ENCODE results near the gene BMPR2.
"Not testable (repeated sequence)": the region's sequence is repeated elsewhere in the genome, so short reads cannot be mapped to it uniquely, and the experiment has no call there.

Gene BMPR2

DNA sequence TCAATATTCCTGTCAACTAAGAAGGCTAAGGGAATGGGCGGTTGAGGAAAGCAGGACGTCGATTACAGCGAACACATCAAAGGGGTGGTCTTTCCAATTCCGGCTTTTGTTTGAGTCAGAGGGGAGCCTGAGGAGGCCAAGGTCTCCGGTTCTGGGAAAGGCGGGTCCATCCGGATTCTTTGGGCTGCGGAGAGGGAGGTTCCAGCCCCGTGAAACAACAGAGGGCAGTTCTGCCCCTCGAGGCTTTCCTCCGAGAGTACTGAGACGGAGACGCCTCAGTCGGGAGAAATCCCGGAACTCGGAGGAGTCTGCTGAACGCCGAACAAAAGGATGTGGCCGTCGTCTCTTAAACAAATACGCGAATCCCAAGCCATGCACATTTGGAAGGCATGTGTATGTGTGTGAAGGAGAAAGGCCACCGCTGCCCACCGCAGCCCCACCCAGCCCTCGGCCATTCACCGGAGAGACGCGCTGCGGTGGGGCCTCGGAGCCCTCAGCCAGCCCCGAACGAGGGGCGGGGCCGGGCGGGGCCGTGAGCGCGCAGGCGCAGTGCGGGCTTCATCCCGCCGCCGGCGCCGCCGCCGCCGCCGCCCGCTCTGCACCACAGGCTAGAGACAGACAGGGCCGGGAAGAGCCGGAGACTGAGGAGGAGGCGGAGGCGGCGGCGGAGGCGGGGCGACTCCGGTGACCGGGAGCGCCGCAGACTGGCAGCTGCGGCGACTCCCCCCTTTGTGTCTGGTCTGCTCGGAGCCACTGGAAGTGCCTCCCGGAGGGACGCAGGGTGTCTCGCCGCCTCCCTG lies at the start of gene BMPR2:
Gene BMPR2, plus strand, starts transcription at position 719 of the 800 bp plus-strand sequence. CDS start 1,148 bp downstream, outside the sequence.
- DNase-seq (ENCODE audit: low read depth in 2 of 2) = peak; percentile 76 to 80

DNA sequence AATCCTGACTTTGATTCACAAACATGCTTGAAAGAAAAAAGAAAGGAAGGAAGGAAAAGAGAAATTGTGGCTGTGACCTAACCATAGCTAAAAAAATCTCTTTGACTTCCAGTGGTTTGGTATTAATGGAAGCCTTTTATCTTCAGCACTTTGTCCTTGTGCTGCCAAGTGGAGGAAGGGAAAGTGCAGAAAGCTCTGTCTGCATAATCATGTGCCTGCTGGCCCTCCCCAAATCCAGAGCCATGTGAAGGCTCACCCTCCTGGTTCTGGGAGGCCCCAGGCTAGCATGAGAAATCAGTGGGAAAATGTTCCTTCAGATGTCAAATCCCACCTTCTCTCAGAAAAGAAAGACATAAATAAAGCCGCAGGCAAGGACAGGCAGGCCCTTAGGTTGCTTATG lies 48.3 kb upstream of the BMPR2 start:
- DNase-seq (ENCODE audit: low read depth in 2 of 2) = no peak

GRCh38 chr2:202335791-202336467 lies 40.2 kb upstream of the BMPR2 start:
- no peak for DNase-seq (ENCODE audit: low read depth in 2 of 2)

DNA sequence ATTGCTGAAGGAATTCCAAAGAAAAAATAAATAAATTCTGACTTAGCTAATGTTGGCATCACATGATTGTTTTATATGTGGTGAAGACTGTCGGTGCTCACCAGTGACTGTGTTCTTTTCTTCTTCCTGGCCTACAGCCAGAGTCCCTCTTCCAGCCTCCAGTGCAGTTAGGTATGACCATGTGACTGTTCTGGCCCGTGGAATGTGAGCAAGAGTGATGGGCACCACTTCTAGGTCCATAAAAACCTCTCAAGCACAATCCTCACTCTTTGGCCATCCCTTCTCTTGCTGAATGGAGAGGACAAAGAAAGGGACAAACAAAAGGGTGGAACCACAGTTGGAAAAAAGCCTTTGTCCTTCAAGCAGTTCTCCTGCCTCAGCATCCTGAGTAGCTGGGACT lies 39.0 kb upstream of the BMPR2 start:
- no peak for DNase-seq (ENCODE audit: low read depth in 2 of 2)

DNA sequence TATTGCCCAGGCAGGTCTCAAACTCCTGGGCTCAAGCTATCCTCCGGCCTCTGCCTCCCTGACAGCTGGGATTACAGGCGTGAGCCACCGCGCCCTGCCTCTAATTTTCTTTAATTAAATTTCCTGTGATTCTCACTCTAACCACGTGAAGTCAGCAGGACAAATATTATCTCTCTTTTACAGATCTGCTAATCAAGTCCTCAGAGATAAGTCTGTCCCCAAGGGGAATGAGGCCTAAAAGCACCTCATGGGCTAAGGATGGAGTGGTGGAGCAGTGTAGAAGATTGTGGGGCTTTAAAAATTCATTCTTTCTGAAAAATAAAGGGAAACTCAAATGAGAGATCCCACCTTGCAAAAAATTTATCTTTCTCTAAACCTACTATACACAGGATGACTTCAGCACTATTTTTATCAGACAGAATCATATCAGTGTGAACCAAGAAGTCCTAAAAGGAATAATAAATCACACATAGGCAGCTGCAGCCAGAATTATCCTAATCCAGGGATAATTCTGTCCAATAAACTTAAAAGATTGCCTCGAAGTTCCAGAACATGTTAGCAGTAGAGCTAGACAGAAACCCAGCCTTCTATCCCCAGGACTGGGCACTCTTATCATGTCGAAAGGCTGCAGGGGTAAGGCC lies 38.3 kb upstream of the BMPR2 start:
- no peak for DNase-seq (ENCODE audit: low read depth in 2 of 2)

DNA sequence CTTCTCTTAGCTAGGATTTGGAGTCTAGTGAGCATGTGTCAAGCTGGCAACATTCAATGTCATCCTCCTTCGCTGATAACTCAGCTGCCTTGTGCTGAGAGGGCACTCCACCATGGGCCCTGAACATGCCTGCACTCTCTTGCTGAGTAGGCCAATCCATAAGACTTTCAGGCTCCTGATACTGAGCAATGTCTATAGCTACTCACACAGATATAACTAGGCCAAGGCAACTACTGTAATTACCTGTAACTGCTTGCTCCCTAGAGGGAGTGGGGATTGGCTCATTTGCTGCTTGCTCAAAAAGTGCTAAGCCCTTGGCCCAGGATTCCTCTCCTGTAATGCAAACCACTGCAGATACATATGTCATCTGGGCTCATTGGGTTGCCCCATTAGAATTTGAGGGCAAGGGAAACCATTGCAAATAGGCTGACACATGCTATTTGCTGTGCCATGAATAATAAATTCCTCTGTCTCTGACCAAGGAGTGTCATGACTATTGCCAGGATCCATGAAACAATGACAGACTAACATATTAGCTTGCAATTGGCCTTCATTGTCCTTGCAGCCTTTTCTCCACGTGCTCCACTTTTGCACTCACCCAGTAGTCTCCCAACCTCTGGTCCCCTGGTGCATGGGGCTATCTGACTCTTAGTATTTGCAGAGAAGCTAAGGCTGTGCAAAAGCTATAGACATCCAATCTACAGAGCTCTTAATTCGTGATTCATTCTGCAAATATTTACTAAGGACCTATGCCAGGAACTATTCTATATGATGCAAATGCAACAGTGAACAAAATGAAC lies 36.9 kb upstream of the BMPR2 start:
- no peak for DNase-seq (ENCODE audit: low read depth in 2 of 2)

- DNase-seq (ENCODE audit: low read depth in 2 of 2) = no peak
Observed at GRCh38 chr2:202344178-202344577, 31.9 kb upstream of the BMPR2 start.

DNA sequence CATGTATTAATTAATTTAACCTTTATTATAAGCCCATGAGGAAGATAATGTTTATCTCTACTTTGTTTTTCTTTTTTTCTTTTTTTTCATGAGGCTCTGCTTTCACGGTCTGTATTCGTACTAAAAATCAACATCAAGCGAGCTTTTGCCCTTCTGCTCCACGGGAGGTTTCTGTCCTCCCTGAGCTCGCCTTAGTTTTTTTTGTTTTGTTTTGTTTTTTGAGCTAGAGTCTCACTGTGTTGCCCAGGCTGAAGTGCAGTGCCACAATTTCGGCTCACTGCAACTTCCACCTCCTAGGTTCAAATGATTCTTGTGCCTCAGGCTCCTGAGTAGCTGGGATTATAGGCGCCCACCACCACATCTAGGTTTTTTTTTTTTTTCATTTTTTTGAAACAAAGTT lies 29.9 kb upstream of the BMPR2 start:
- DNase-seq (ENCODE audit: low read depth in 2 of 2) = no peak

GRCh38 chr2:202353430-202353829 lies 22.7 kb upstream of the BMPR2 start:
- DNase-seq (ENCODE audit: low read depth in 2 of 2) = no peak

DNA sequence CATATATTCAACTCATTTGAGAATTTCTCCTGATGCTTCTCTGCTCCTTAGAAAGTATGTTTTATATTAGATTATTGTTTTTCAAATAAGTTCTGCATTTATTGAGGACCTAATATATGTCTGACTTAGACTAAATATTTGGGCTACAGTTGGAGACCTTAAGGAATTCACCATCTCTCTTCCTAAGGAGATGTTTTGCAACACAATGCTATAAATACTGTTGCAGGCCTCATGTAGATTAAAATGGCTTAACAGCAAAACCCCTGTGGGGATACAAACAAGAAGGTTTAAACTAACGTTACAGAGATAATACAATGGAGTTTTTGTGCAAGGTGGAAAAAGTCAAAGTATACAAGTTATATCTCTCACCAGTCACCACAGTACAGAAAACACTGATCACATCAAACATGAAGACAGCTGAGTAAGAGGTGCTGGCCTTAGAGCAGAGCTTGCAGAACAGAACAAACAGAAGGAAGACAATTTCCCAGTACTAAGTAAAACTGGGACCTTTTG lies 20.1 kb upstream of the BMPR2 start:
- no peak for DNase-seq (ENCODE audit: low read depth in 2 of 2)

DNA sequence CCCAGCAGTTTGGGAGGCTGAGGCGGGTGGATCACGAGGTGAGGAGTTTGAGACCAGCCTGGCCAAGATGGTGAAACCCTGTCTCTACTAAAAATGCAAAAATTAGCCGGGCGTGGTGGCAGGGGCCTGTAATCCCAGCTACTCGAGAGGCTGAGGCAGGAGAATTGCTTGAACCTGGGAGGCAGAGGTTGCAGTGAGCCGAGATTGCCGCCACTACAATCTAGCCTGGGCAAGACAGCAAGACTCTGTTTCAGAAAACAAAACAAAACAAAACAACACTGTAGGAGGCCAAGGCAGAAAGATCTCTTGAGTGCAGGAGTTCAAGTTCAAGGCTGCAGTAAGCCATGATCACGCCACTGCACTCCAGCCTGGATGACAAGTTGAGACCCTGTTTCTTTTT lies 17.2 kb upstream of the BMPR2 start:
- not testable (repeated sequence) for DNase-seq (ENCODE audit: low read depth in 2 of 2)

GRCh38 chr2:202360646-202361045 lies 15.5 kb upstream of the BMPR2 start:
- DNase-seq (ENCODE audit: low read depth in 2 of 2) = no peak

- DNase-seq (ENCODE audit: low read depth in 2 of 2) = no peak
Observed at GRCh38 chr2:202361108-202361507, 15.0 kb upstream of the BMPR2 start.

- DNase-seq (ENCODE audit: low read depth in 2 of 2) = no peak
Observed at GRCh38 chr2:202373490-202373889, 2.6 kb upstream of the BMPR2 start.

DNA sequence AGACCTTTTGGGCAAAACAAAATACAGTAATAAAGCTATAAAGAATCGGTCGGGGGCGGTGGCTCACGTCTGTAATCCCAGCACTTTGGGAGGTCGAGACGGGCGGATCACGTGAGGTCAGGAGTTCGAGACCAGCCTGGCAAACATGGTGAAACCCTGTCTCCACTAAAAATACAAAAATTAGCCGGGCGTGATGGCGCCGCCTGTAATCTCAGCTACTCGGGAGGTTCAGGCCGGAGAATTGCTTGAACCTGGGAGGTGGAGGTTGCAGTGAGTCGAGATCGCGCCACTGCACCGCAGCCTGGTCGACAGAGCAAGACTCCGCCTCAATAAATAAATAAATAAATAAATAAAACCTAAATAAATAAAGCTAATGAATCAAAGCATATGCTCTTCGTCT lies 1.7 kb upstream of the BMPR2 start:
- not testable (repeated sequence) for DNase-seq (ENCODE audit: low read depth in 2 of 2)

GRCh38 chr2:202375033-202375608 lies 1.0 kb upstream of the BMPR2 start:
- peak; percentile 29 to 37 for DNase-seq (ENCODE audit: low read depth in 2 of 2)

- peak in 1 of 2 donors; percentile 22 for DNase-seq (ENCODE audit: low read depth in 2 of 2)
Observed at GRCh38 chr2:202376460-202377206, 506 bp downstream of the BMPR2 start.

DNA sequence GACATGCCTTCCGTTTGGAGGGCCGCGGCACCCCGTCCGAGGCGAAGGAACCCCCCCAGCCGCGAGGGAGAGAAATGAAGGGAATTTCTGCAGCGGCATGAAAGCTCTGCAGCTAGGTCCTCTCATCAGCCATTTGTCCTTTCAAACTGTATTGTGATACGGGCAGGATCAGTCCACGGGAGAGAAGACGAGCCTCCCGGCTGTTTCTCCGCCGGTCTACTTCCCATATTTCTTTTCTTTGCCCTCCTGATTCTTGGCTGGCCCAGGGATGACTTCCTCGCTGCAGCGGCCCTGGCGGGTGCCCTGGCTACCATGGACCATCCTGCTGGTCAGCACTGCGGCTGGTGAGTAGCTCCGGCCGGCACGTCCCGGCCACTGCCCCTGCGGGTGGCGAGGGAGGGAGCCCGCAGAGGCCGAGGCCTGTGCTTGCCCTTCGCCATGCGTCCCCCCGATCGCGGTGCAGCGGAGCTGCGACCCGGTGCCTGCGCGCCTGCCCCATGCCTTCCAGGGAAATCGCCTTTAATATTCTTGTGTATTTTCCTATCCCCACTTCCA lies 1.2 kb downstream of the BMPR2 start:
- DNase-seq (ENCODE audit: low read depth in 2 of 2) = no peak

GRCh38 chr2:202378001-202378400 lies 1.9 kb downstream of the BMPR2 start:
- no peak for DNase-seq (ENCODE audit: low read depth in 2 of 2)

DNA sequence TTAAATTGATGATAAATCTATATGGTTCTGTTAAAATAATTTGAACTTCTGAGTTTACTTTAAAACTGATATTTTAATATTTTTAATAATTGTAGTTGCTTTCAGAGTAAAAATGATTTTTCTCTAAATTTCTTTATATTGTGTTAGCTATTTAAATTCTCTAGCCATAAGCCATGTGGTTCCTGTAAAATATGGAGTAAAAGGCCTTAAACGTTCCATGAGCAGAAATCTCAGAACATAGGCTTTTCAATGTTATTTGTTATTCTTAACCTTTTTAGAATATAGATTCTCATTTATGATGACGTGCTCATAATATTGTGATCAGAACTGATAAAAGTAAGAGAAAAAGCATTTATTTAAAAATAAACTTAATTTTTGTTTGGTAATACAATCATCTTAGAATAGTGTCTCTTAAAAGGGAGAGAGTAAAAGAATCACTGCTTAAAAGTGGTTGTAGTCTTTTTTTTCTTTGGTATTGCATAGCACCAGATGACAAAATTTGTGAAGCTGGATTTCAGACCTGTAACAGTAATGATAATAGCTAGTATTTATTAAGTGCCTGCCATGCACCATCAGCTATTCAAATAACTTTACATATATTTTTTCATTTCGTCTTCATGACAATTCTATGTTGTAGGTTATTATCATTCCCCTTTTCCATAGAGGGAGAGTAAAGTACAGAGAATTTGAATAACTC lies 2.7 kb downstream of the BMPR2 start:
- DNase-seq (ENCODE audit: low read depth in 2 of 2) = no peak
